ENCODE data around the gene TTC7B. TPM values are rescaled to one million over a fixed set of nuclear protein-coding genes. Genes with fewer than 3 reads are reported as not detected.

TTC7B gene
- total RNA-seq, 2 experiments from 2014 or later = 1.2 to 1.3 TPM

DNA sequence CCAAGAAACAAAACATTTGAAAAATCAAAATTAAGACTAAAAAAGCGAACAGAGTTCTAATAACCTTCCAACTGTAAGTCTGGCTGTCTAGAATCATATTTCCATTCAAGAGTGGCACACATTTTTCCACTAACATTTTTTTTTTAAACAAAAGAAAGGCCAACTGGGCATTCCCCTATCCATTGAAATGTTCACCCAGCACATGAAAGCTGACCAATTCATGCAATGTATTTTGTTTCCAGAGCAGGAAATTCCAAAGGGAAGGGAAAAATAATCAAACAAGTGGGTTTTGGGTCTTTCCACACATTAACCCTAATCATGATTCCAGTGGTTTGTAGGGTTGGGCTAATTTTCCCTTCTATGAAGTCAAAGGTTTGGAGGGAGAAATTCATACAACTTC is 212.9 kb downstream of the TTC7B start:
- Mint-ChIP-seq H3K9me3 (no peaks in the 10 kb centered on the region), H3K27ac (no peak overlapping the region), H3K27me3 (peaks cover 35% of the 10 kb centered on the region), H3K4me1 (ENCODE audit: low read depth) (no peaks in the 10 kb centered on the region), H3K36me3 (ENCODE audit: low read depth) (no peaks in the 10 kb centered on the region), H3K4me3 (no peak overlapping the region)
- ChIA-PET POLR2A (no interaction called here), CTCF (no interaction called here)
- Histone ChIP-seq H3K9me3 (ENCODE audit: control insufficient read depth in 1 of 2, insufficient read depth in 1 of 2, low read length in 2 of 2) (no peaks in the 10 kb centered on the region), H3K27me3 (ENCODE audit: control insufficient read depth in 1 of 2, insufficient read depth in 2 of 2, low read length in 2 of 2) (no peaks in the 10 kb centered on the region), H3K4me3 (ENCODE audit: low read length) (no peak overlapping the region), H3K4me1 (ENCODE audit: insufficient read depth, low read length) (no peaks in the 10 kb centered on the region), H3K27ac (ENCODE audit: low read depth in 1 of 2, low read length in 2 of 2) (no peak overlapping the region), H3K36me3 (ENCODE audit: insufficient read depth, low read length) (no peaks in the 10 kb centered on the region)
- DNase-seq (no peak), ATAC-seq (ENCODE audit: poor library complexity) (no peak)
- TF ChIP-seq, protein P1, sequence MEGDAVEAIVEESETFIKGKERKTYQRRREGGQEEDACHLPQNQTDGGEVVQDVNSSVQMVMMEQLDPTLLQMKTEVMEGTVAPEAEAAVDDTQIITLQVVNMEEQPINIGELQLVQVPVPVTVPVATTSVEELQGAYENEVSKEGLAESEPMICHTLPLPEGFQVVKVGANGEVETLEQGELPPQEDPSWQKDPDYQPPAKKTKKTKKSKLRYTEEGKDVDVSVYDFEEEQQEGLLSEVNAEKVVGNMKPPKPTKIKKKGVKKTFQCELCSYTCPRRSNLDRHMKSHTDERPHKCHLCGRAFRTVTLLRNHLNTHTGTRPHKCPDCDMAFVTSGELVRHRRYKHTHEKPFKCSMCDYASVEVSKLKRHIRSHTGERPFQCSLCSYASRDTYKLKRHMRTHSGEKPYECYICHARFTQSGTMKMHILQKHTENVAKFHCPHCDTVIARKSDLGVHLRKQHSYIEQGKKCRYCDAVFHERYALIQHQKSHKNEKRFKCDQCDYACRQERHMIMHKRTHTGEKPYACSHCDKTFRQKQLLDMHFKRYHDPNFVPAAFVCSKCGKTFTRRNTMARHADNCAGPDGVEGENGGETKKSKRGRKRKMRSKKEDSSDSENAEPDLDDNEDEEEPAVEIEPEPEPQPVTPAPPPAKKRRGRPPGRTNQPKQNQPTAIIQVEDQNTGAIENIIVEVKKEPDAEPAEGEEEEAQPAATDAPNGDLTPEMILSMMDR (IDR thresholded peaks at IDR 0.05) = no peak
- intact Hi-C loops (cut with DNase I, micrococcal nuclease) = loop anchor here in 1 of 2 experiments (10.0 kb wide), 1 partner anchor 239 kb away; no protein-coding TSS in a partner anchor

DNA sequence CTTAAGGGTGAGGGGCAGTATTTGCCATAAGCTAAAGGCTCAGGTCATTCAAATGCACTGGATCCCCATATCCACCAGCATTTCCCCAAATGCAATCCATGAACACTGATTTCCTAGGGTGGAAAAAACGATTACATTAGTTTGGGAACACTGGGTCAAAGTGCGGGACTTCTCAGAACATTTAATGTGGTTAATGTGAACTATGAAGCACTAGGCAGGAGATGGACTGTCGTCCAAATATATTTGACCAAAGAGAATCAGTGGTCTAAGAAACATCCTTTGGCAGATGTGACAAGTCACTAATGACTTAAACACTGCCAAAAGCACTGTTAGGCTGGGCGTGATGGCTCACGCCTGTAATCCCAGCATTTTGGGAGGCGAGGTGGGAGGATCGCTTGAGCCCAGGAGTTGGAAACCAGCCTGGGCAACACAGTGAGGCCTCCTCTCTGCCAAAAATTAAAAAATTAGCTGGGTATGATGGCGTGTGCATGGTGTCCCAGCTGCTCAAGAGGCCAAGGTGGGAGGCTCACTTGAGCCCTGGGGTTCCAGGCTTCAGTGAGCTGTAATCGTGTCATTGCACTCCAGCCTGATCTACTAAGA is 214.0 kb downstream of the TTC7B start:
- CTCF ChIA-PET = no interaction called here
- no peaks in the 10 kb centered on the region for H3K9me3 Mint-ChIP-seq
- TF ChIP-seq, protein P1 (IDR thresholded peaks at IDR 0.05) = no peak
- H3K27ac Mint-ChIP-seq = no peak overlapping the region
- POLR2A ChIA-PET = no interaction called here
- no peaks in the 10 kb centered on the region for H3K9me3 ChIP-seq (ENCODE audit: control insufficient read depth in 1 of 2, insufficient read depth in 1 of 2, low read length in 2 of 2)
- peaks cover 35% of the 10 kb centered on the region for H3K27me3 Mint-ChIP-seq
- no peaks in the 10 kb centered on the region for H3K27me3 ChIP-seq (ENCODE audit: control insufficient read depth in 1 of 2, insufficient read depth in 2 of 2, low read length in 2 of 2)
- no peaks in the 10 kb centered on the region for H3K4me1 Mint-ChIP-seq (ENCODE audit: low read depth)
- intact Hi-C loops (cut with DNase I, micrococcal nuclease) = loop anchor here in 1 of 2 experiments (10.0 kb wide), 1 partner anchor 237 kb away; no protein-coding TSS in a partner anchor
- ATAC-seq (ENCODE audit: poor library complexity) = no peak
- no peak overlapping the region for H3K27ac ChIP-seq (ENCODE audit: low read depth in 1 of 2, low read length in 2 of 2)
- DNase-seq = no peak
- H3K4me3 Mint-ChIP-seq = no peak overlapping the region
- H3K36me3 Mint-ChIP-seq (ENCODE audit: low read depth) = no peaks in the 10 kb centered on the region
- H3K4me3 ChIP-seq (ENCODE audit: low read length) = no peak overlapping the region
- H3K4me1 ChIP-seq (ENCODE audit: insufficient read depth, low read length) = no peaks in the 10 kb centered on the region
- no peaks in the 10 kb centered on the region for H3K36me3 ChIP-seq (ENCODE audit: insufficient read depth, low read length)

DNA sequence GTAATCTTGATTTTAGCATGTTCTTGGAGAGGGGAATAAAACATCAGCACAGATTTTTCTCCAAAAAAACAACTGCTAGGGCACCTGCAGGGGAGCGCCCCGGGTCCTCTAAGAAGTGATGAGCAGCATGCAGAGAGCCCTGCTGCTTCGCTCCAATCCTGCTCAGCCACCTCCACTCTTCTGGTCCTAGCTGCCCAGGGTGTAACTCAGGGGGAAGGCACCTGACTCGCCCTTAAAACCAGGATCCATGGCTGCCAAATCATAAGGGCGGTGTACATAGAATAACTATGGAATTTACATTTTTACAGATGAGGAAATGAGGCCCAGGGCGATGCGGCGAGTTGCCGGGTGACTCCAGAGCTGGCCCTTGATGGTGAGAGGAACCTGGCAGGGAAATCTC is 214.7 kb downstream of the TTC7B start:
- no peak for DNase-seq
- Histone ChIP-seq H3K27ac (ENCODE audit: low read depth in 1 of 2, low read length in 2 of 2) (no peak overlapping the region), H3K36me3 (ENCODE audit: insufficient read depth, low read length) (no peaks in the 10 kb centered on the region), H3K9me3 (ENCODE audit: control insufficient read depth in 1 of 2, insufficient read depth in 1 of 2, low read length in 2 of 2) (no peaks in the 10 kb centered on the region), H3K4me1 (ENCODE audit: insufficient read depth, low read length) (no peaks in the 10 kb centered on the region), H3K4me3 (ENCODE audit: low read length) (no peak overlapping the region), H3K27me3 (ENCODE audit: control insufficient read depth in 1 of 2, insufficient read depth in 2 of 2, low read length in 2 of 2) (no peaks in the 10 kb centered on the region)
- no peak for ATAC-seq (ENCODE audit: poor library complexity)
- H3K27me3 Mint-ChIP-seq = peaks cover 35% of the 10 kb centered on the region
- CTCF ChIA-PET = no interaction called here
- no peaks in the 10 kb centered on the region for H3K4me1 Mint-ChIP-seq (ENCODE audit: low read depth)
- no peak overlapping the region for H3K27ac Mint-ChIP-seq
- POLR2A ChIA-PET = no interaction called here
- H3K9me3 Mint-ChIP-seq = no peaks in the 10 kb centered on the region
- TF ChIP-seq, protein P1 (IDR thresholded peaks at IDR 0.05) = no peak
- no peak overlapping the region for H3K4me3 Mint-ChIP-seq
- intact Hi-C loops (cut with DNase I, micrococcal nuclease) = loop anchor here in 1 of 2 experiments (10.0 kb wide), 1 partner anchor 237 kb away; no protein-coding TSS in a partner anchor
- no peaks in the 10 kb centered on the region for H3K36me3 Mint-ChIP-seq (ENCODE audit: low read depth)

Data from CD4-positive, alpha-beta T cell (primary cell).